Measurements from ENCODE around the gene PRR16.
"Not testable (repeated sequence)": the region's sequence is repeated elsewhere in the genome, so short reads cannot be mapped to it uniquely, and the experiment has no call there.

The PRR16 gene

DNA sequence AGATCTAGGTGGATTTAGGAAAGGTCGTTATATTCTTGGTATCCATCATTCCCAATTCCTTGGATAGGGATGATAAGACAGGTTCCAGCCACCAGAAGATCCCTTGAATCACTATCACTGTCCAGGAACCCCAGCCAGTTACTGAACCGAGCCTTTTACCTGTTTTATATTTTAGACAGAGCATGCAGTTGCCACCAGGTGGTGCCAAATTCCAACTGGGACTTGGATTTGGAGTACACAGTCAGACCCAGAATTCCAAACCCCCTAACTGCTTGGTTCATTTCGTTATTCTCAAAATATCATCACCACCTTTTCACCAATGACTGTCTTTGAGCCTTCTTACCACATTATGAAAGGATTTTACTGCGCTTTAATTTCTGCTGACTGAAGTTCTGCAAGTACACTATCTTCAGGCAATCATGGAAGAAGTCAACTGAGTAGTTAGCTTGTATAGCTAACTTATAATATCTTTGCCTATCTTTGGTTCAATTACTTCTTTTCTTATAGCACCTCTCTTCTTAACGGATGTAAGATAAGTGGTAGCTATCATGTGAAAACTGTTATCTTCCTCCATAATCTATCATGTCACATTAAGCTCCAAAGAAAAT, 191.8 kb downstream of the PRR16 start:
- peak; percentile 21 for DNase-seq

DNA sequence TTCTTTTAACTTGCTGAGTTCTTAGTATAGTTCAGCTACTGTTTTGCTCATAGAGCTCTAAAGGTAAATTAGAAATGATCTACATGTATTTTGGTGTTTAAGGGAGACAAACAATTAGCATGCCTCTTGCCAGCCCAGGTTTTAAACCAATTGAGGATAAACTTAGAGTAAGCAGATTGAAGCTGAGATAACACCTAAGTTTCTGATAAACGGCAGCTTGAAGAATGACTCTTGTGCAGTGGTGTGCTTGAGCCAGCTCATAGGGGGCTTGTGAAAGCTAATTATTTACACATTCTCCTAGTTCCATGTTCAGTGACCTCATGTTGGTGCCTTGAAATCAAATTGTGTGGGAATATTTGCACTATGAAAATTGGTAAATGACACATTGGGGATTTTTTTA, 193.0 kb downstream of the PRR16 start:
- DNase-seq, result no peak

- peak; percentile 40 for DNase-seq
Observed at GRCh38 chr5:120677481-120677880, 213.4 kb downstream of the PRR16 start.

DNA sequence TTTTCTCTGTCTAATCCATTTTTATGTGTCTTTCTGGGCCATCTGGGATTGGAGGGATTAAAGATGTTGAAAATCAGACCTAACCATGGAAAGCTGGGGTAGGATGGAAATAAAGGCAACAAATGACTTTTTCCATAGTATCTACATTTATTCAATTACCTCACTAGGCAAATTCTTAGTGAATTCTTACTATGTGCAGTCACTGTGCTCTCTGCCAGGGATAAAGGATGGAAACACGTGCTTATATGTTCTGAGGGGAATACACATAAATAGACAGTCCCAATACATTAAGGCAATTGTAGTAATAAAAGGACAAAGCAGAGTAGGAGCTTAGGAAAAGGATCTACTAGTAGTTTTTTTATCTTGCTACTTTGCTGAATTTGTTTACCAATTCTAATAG, 214.2 kb downstream of the PRR16 start:
- DNase-seq, result peak; percentile 82

DNA sequence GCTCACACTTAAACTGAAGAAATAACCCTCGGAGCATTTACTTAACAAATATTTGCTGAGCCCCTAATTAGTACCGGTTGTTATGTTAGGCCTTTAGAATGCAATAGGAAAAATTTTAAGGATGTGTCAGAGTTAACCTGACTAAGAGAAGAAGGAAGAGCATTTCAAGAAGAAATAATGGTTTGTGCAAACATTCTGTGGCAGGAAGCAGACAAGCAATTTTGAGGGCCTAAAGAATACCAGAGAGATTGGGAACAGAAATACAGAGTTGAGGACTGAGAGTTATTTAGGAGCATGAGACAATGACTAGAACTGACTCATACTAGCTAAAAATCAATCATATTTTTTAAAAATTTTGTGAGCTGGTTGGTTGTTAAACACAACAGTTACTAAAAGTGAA, 218.8 kb downstream of the PRR16 start:
- peak; percentile 86 for DNase-seq

DNA sequence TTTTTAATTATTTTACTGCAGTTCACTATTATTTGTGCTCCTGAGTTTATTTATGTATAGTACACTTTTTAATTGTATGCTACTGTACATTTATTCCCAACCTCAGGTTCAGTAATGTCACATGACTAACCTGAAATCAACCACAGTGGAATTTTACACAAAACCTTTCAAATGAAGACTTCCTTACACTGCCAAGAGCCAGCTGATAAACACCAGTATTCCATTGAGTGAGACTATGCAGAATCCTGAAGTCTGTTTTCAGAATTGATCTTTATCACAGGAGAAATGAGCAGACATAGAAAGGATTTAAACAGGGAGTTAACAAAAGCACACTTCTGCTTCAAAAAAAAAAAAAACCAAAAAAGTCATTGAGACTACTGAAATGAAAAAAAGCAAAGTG, 219.5 kb downstream of the PRR16 start:
- DNase-seq, result no peak

- peak; percentile 67 for DNase-seq
Observed at GRCh38 chr5:120684213-120684612, 220.1 kb downstream of the PRR16 start.

DNA sequence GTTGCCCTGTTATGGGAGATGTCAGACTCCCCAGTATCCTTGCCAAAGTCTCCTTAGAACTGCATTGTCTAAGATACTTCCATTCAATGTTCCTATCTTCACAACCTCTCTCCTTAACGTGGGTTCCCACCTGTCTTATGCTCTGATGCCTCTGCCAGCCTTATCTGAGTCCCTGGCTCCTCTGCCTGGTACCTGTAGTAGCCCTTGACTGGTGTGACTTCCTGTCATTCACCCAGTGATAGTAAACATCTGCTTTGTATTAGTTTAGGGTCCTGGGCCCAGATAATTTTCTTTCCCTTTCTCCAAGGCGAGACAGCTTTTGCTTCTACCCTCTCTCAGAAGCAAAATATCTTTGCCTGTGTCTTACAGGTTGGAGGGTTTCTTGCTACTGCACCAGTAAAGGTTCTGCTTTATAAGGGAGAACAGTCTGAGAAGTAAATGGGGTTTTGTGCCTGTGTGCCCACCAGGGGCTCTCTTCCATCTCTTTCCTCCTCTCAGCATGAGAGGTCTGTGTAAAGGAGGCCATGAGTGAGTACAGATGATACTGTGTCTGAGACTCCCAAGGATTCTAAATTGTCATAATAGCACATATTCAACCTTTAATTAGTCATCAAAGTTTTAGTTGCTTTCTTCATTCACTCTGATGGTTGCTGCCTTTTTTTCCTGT, 220.8 kb downstream of the PRR16 start:
- DNase-seq, result peak; percentile 44

GRCh38 chr5:120690621-120691407, 226.7 kb downstream of the PRR16 start:
- no peak for DNase-seq

- no peak for DNase-seq
Observed at GRCh38 chr5:120692325-120692724, 228.2 kb downstream of the PRR16 start.

GRCh38 chr5:120695368-120695880, 231.3 kb downstream of the PRR16 start:
- DNase-seq, result no peak

DNA sequence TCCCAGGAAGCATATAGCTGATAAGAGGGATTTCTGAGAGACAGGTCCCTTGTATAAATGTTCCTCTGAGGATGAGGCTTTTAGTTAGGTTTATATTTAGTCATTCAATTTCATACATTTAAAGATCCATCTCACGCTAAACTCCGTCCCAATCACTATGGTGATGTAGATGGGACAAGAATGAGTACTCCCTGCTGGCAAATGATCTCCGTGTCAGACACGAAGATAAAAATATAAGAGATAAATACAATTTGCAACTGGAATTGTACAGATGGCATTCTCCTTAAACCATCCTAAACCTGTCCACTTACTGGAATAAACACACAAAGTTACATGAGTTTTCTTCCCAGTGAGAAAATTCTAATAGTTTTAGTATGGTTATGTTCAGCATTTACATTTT, 233.0 kb downstream of the PRR16 start:
- no peak for DNase-seq

DNA sequence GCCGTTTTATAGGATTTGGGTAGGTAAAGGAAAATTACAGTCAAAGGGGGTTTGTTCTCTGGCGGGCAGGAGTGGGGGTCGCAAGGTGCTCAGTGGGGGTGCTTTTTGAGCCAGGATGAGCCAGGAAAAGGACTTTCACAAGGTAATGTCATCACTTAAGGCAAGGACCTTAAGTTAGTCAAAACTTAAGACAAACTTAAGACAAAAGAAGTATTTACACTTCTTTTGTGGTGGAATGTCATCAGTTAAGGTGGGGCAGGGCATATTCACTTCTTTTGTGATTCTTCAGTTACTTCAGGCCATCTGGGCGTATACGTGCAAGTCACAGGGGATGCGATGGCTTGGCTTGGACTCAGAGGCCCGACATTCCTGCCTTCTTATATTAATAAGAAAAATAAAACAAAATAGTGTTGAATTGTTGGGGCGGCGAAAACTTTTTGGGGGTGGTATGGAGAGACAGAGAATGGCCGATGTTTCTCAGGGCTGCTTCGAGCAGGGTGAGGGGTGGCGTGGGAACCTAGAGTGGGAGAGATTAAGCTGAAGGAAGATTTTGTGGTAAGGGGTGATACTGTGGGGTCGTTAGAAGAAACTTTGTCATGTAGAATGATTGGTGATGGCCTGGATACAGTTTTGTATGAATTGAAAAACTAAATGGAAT, 233.7 kb downstream of the PRR16 start:
- not testable (repeated sequence) for DNase-seq

GRCh38 chr5:120700653-120701052, 236.6 kb downstream of the PRR16 start:
- not testable (repeated sequence) for DNase-seq

DNA sequence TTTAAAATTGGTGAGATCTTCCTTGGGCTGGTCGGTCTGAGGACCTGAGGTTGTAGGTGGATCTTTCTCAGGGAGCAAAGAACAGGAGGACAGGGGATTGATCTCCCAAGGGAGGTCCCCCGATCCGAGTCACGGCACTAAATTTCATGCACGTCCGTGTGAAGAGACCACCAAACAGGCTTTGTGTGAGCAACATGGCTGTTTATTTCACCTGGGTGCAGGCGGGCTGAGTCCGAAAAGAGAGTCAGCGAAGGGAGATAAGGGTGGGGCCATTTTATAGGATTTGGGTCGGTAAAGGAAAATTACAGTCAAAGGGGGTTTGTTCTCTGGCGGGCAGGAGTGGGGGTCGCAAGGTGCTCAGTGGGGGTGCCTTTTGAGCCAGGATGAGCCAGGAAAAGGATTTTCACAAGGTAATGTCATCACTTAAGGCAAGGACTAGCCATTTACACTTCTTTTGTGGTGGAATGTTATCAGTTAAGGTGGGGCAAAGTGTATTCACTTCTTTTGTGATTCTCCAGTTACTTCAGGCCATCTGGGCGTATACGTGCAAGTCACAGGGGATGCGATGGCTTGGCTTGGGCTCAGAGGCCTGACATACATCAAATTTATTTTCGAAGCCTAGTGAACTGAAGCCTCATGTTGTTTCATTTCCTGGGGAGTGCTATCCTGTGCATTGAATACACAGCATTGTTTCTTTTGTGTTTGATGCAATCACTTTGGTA, 238.9 kb downstream of the PRR16 start:
- not testable (repeated sequence) for DNase-seq

DNA sequence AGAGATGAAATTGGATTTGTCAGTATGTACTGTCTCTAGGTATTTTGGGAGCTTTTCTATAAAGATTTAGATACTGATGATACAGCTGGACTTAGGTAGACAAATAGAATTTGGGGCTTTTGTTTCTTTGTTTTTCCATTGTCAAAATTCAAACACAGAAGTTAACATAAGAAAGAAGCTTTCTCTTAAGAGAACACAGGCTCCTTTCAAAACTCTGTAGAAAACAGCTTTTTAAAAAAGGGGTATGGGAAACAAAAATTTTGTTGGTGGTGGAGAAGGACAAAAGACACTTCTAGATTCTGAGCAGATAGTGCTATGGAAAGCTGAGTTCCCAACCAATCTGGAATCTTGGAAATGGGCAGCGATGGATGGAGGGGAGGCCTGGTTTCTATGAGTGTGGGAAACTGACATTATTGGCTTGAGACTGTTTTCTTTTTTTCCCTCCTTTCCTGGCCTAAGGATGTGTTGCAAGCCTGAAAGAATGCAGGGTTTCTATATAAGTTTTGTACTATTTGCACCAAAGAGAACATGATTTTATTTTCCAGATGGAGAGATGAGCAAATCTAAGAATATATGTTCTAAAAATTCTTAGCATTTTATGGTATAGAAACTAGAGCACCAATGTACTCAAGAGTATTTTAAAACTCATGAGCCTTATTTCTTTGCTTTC, 240.0 kb downstream of the PRR16 start:
- peak; percentile 5 for DNase-seq

DNA sequence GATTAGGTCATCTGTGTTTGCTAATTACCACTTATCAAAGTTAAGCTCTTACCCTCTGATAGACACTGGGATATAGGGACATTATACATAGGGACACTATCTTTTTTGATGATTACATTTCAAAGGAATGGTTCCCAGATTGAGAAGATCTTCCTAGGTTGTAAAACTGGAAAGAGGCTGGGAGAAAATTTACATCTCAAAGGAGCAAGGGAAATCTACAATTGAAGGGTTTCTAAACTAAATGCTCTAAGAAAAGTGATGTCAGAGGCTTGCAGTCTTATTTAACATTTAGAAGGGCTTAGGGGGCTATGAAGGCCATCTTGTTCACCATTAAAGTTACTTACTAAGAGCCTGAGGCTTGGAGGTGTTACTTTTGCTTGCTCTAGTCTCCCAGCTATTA, 242.8 kb downstream of the PRR16 start:
- DNase-seq, result no peak

DNA sequence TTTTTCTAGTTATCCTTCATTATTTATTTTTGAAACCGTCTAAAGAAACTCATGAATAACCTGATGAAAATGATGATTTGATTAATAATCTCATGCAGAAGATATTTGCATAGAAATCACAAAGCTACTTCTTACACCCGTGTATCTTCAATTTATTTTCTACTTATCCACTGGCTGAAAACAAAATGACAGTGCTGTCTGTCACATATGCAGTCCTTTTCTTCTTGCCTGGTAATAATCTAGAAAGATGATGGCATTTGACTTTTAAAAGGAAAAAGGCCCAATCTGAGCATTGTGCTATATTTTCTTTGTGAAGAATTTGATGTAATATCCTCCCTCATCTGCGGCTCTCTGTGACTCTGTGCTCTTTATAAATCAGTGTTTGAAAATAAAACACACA, 253.3 kb downstream of the PRR16 start:
- no peak for DNase-seq

DNA sequence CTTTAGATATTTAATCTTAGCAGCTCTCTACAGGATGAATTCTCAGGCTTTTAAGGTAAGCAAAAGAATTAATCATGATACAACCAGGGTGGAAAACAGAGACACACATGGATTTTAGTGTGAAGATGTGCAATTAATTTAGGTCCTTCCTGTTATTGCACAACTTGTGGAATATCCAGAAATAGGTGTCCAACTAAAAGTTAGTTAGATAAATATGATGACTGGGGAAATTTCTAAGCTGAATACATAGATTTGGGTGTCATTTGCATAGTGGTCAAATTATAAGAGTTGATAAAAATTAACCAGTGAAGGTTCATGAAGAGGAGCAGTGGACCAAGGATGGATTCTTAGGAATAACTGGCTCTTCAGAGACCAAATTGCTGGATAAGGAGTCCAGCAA, 266.1 kb downstream of the PRR16 start:
- no peak for DNase-seq

GRCh38 chr5:120734033-120734432, 269.9 kb downstream of the PRR16 start:
- DNase-seq, result peak; percentile 24

- peak; percentile 4 for DNase-seq
Observed at GRCh38 chr5:120735076-120735475, 271.0 kb downstream of the PRR16 start.

All from fibroblast of skin of scalp (primary cell).